ENCODE measurements around the gene TPRA1.
"Not testable (repeated sequence)": the region's sequence is repeated elsewhere in the genome, so short reads cannot be mapped to it uniquely, and the experiment has no call there.

Gene TPRA1

GRCh38 chr3:127536830-127537812 is 53.4 kb downstream of the TPRA1 start:
- DNase-seq (ENCODE audit: low read depth in 2 of 2), result no peak

GRCh38 chr3:127535901-127536829 is 54.4 kb downstream of the TPRA1 start:
- DNase-seq (ENCODE audit: low read depth in 2 of 2), result no peak

- DNase-seq (ENCODE audit: low read depth in 2 of 2), result no peak
These were observed 55.3 kb downstream of the TPRA1 start for GRCh38 chr3:127535106-127535785.

- no peak for DNase-seq (ENCODE audit: low read depth in 2 of 2)
These were observed 56.0 kb downstream of the TPRA1 start for GRCh38 chr3:127534564-127534963.

- DNase-seq (ENCODE audit: low read depth in 2 of 2), result no peak
These were observed 56.4 kb downstream of the TPRA1 start for GRCh38 chr3:127534161-127534451.

GRCh38 chr3:127532561-127533203 is 57.9 kb downstream of the TPRA1 start:
- no peak for DNase-seq (ENCODE audit: low read depth in 2 of 2)

GRCh38 chr3:127531821-127532220 is 58.7 kb downstream of the TPRA1 start:
- no peak for DNase-seq (ENCODE audit: low read depth in 2 of 2)

- not testable (repeated sequence) for DNase-seq (ENCODE audit: low read depth in 2 of 2)
These were observed 59.7 kb downstream of the TPRA1 start for GRCh38 chr3:127530863-127531262.

GRCh38 chr3:127529346-127530188 is 61.0 kb downstream of the TPRA1 start:
- no peak for DNase-seq (ENCODE audit: low read depth in 2 of 2)

GRCh38 chr3:127525373-127525772 is 65.2 kb downstream of the TPRA1 start:
- DNase-seq (ENCODE audit: low read depth in 2 of 2), result no peak

GRCh38 chr3:127524296-127524896 is 66.1 kb downstream of the TPRA1 start:
- DNase-seq (ENCODE audit: low read depth in 2 of 2), result no peak
